ENCODE data around the gene LRRC4C.

GRCh38 chr11:41319434-41319833 is 140.0 kb downstream of the LRRC4C start:
- TF ChIP-seq, protein P1, sequence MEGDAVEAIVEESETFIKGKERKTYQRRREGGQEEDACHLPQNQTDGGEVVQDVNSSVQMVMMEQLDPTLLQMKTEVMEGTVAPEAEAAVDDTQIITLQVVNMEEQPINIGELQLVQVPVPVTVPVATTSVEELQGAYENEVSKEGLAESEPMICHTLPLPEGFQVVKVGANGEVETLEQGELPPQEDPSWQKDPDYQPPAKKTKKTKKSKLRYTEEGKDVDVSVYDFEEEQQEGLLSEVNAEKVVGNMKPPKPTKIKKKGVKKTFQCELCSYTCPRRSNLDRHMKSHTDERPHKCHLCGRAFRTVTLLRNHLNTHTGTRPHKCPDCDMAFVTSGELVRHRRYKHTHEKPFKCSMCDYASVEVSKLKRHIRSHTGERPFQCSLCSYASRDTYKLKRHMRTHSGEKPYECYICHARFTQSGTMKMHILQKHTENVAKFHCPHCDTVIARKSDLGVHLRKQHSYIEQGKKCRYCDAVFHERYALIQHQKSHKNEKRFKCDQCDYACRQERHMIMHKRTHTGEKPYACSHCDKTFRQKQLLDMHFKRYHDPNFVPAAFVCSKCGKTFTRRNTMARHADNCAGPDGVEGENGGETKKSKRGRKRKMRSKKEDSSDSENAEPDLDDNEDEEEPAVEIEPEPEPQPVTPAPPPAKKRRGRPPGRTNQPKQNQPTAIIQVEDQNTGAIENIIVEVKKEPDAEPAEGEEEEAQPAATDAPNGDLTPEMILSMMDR (IDR thresholded peaks at IDR 0.05), result no peak
- TF ChIP-seq EP300 (IDR thresholded peaks at IDR 0.05), result no peak
